Heart left ventricle (tissue), 13 donors: ENCODE data around the gene FAM170B.

ENCODE experiments used
- POLR2A ChIP-seq, 2 donors: fragments of 450-650 bp; IDR thresholded peaks; one replicate each; pipeline ENCODE4 v1.6.1; 2017; ENCODE audit warnings: antibody characterized with exemption in 2 of 2, mild to moderate bottlenecking in 2 of 2, moderate library complexity in 2 of 2
- TF ChIP-seq, protein P1 (sequence below), 12 donors: fragments of 200-600 bp; sonication (generic) in 4 of 12; IDR thresholded peaks; one replicate each; pipeline versions ENCODE4 v1.5.0 to v1.8.0; 2018 to 2022; ENCODE audit warnings: antibody characterized with exemption in 12 of 12, mild to moderate bottlenecking in 5 of 12
- donor health status: ischemic (EF 13 %, LVEDD 7.1; RV severe dilation, severe dysfunction).
- donor health status: DM: no; HTN: yes; CAD: no.
- donor health status: DM: no; HTN: no; CAD: no.
- donor health status: ischemic (EF 25% LVEDD 6.9; RV normal size, moderate dysfunction).
- donor health status: ischemic (EF 25% LVEDD 5.7; RV mildly dilated, moderate dysfunction).
- donor health status: ischemic (EF 35%, LVEDD 5.7; RV mildly dilated, moderate dysfunction).
- donor health status: nonischemic (EF 11% LVEDD 7.7; RV severe dilation, severe dysfunction).
- donor health status: DM: yes; HTN: yes; CAD: no.
- donor health status: PGD.
- donor health status: ischemic (EF 29% LVEDD 5.4; RV normal size, mild dysfunction).
- donor health status: nonischemic (EF 23%, LVEDD 6.1; RV moderate dilation, normal function).

DNA sequence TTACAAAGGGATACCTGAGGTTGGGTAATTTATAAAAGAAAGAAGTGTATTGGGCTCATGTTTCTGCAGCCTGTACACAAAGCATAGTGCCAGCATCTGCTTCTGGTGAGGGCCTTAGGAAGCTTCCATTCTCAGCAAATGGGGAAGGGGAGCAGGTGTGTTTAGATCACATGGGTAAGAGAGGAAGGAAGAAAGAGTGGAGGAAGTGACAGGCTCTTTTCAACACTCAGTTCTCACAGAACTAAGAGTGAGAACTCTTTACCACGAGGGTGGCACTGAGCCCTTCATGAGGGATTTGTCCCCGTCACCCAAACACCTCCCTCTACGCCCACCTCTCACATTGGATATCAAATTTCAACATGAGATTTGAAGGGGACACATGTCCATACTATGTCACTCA lies 506 bp upstream of the FAM170B start:
- TF ChIP-seq, protein P1, sequence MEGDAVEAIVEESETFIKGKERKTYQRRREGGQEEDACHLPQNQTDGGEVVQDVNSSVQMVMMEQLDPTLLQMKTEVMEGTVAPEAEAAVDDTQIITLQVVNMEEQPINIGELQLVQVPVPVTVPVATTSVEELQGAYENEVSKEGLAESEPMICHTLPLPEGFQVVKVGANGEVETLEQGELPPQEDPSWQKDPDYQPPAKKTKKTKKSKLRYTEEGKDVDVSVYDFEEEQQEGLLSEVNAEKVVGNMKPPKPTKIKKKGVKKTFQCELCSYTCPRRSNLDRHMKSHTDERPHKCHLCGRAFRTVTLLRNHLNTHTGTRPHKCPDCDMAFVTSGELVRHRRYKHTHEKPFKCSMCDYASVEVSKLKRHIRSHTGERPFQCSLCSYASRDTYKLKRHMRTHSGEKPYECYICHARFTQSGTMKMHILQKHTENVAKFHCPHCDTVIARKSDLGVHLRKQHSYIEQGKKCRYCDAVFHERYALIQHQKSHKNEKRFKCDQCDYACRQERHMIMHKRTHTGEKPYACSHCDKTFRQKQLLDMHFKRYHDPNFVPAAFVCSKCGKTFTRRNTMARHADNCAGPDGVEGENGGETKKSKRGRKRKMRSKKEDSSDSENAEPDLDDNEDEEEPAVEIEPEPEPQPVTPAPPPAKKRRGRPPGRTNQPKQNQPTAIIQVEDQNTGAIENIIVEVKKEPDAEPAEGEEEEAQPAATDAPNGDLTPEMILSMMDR (IDR thresholded peaks at IDR 0.05) = no peak
- no peak for TF ChIP-seq POLR2A (IDR thresholded peaks at IDR 0.05)
